Upper lobe of left lung (tissue), 4 donors: ENCODE measurements around the gene ONECUT3.

ENCODE experiments used
- POLR2A ChIP-seq, 4 donors: fragments of 450-650 bp; IDR thresholded peaks; one replicate each; pipeline ENCODE4 v1.5.1; 2016 to 2017; ENCODE audit warnings: antibody characterized with exemption in 4 of 4, mild to moderate bottlenecking in 2 of 4
- POLR2AphosphoS5 ChIP-seq, 2 donors: sonication (generic); formaldehyde crosslinking; IDR thresholded peaks; one replicate each; pipeline ENCODE4 v1.5.1; 2017; ENCODE audit warnings: antibody characterized with exemption in 2 of 2
- TF ChIP-seq, protein P1 (sequence below), 6 experiments: fragments of 450-650 bp in 4 of 6; fragments of 200-600 bp in 2 of 6; sonication (generic) in 2 of 6; IDR thresholded peaks; one replicate each; pipeline ENCODE4 v1.5.1; 2016 to 2019; ENCODE audit warnings: antibody characterized with exemption in 6 of 6

DNA sequence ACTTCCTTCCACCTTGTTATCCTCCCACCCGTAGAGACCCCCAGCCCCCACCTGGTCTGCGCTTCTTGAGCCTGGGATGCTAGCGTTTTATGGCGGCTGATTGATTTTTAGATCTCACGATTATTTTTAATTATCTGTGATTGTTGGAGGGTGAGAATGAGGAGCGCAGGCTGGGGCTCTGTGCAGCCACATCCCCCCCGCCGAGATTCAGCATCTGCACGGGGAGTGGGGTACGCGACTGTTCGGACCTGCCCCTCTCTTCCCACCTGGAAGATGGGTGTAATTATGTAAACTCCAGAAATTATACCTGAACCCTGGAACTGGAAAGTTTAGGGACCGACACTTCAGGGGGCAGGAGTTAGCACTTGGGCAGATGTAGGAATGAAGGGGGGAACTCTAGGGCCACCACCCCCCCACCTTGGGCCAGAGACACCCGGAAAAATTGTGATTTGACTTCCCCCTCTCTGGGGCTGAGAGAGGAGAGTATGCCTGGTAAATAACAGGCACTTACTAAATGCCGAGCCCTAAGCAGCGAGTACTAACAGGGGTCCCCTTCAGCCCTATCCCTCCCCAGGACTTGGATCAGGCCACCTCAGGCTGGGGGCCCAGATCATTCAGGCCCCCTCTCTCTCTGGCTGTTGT is 1.8 kb upstream of the ONECUT3 start:
- TF ChIP-seq POLR2A (IDR thresholded peaks at IDR 0.05) (no peak), POLR2AphosphoS5 (IDR thresholded peaks at IDR 0.05) (no peak)
- TF ChIP-seq, protein P1, sequence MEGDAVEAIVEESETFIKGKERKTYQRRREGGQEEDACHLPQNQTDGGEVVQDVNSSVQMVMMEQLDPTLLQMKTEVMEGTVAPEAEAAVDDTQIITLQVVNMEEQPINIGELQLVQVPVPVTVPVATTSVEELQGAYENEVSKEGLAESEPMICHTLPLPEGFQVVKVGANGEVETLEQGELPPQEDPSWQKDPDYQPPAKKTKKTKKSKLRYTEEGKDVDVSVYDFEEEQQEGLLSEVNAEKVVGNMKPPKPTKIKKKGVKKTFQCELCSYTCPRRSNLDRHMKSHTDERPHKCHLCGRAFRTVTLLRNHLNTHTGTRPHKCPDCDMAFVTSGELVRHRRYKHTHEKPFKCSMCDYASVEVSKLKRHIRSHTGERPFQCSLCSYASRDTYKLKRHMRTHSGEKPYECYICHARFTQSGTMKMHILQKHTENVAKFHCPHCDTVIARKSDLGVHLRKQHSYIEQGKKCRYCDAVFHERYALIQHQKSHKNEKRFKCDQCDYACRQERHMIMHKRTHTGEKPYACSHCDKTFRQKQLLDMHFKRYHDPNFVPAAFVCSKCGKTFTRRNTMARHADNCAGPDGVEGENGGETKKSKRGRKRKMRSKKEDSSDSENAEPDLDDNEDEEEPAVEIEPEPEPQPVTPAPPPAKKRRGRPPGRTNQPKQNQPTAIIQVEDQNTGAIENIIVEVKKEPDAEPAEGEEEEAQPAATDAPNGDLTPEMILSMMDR (IDR thresholded peaks at IDR 0.05): no peak
